T follicular helper cell (primary cell): ENCODE data around the gene ANXA9.

Experiments used
- DNase-seq: peaks from one replicate; pipeline ENCODE4 v3.0.0-alpha.2; 2020; ENCODE audit warnings: low read depth

Gene ANXA9

DNA sequence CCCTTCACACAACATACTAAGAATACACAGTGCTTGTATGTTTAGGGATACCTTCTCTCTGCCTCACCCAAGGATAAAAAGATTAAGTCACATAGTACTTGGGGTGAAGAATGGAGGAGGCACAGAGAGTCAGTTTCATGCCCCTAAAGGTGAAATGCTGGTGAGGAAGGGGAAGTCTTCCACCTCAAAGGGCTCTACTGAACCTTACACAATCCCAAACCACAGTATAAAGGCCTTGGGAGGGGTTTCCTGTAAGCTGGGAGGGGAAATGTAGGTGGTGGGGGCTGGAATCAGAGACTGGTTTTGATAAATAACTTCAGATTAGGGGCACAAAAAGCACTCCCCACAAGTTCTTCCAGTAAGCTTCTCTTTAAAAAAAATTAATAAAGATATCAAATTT lies 21.1 kb downstream of the ANXA9 start:
- no peak for DNase-seq

DNA sequence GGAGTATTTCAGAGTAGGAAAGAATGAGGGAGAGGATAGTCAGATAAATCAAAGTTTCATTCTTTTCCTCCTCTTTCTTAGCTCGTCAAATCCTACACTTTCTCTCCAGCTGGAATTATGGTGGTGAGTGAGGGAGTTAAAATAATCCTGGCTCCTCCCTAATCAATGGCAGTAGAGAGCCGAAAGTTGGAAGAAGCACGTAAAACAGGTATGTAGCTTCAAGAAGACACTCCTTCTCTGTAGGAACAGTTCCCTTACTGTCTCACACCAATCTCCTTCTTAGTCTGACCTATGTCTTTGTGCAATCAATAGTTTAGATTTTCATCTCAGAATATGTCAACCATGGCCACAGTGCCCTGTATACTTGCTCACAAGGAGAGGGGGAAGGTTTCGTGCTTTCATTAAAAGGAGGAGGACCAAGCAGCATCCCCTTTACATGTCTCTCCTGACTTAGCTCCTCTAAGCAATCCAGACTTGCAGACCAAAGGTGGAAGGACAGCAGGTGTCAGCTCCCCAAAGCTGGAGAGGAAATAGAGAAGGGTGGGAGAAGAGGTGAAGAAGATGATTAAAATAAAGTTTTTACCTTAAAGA lies 23.7 kb downstream of the ANXA9 start:
- no peak for DNase-seq

DNA sequence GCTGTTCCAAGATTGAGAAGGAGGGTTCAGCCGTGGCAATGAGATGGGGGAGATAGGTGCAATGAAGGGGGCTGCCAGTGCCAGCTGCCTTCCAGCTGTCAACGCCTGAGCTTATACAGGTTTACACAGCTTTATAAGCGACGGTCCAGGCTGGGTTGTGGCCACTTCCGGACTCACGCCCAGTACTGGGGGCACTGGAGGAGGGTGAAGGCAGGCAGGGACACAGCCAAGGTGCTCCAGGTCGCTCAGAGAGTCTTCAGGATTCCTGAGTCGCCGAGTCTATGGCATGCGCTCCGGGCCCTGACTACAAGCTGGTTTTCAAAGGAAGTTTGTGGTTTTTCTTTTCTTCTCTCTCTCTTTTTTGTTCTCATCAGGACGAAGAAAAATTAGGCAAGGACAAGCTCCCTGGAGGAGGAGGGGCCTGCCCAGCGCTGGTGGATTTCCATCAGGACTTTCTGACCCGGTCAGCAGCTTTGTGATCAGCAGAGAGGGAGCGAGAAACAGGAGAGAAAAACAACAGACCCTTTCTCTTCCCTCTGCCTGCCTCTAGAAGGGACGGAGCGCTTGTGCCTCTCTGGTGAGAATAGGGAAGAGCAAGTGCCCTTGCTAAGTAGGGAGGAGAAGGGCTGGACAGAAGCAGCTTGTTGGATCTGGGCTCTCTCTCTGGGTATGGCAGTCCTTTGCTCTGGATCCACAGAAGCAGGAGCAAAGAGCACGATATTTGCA lies 24.4 kb downstream of the ANXA9 start, which contains the start of gene MINDY1:
MINDY1 (minus strand) TSS at position 576 of the 726 bp plus-strand sequence. CDS start 4,285 bp downstream, outside the sequence.
- DNase-seq: no peak

DNA sequence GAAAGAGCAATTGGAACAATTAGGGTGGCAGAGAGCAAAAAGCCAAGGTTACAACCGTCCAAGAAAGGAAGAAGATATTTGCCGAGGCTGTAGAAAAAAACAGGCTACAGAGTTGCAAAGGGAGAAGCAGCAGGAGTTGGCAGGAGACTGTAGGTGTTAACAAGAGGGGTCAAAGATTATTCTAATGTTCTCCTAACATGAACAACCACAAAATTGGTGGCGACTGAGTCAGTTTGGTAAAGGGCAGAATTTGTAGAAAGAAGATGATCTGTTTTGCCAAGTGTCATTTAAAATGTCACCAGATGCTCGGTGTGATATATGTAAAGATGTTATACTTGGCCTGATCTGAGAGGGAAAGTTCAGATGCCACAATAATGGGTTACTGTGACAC lies 25.8 kb downstream of the ANXA9 start:
- DNase-seq: no peak

DNA sequence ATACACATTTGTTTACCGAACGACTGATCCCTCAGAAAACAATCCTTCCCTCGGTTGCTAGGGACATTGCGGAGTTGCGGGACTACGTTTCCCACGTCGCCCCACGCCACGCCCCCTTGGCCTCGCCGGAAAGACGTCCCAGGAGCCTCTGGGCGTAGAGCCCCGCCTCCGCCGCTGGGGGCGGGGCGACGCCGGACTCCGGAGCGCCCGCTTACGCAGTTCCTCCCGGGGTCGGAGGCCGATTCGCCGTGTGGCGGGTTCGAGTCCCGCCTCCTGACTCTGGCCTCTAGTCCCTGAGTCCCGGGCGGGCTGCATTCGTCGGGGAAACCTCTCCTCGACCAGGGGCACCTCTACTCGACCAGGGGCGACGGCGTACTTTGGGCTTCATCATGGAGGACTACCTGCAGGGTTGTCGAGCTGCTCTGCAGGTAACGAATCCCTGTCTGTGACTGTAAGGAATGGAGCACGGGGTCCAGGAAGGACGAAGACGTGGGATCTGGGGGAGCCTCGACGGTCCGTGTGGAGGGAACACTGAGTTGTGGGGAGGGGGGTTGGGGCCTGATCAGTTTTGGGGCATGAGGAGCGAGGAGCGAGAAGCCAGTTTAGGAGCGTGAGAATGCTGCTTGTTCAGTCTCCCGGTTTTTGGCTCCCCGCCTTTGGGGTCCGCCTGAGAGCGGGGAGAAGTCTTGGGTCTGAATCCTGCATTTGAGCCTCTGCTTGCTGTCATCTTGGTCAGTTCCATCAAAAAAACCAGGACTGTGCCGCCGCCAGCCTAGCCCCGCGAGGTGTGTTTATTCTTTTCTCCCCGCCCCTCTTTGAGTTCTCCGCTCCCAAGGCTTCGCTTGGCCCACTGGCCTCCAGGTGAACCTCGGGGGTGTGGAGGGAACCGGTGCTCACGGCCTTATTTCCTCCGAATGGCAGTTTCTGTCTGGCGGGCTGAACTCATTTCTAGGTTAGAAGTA lies 26.4 kb downstream of the ANXA9 start, which contains the start of gene PRUNE1:
PRUNE1 (plus strand) TSS at position 206 of the 962 bp plus-strand sequence; CDS start at position 390, 184 bp downstream.
- DNase-seq: peak; percentile 95

DNA sequence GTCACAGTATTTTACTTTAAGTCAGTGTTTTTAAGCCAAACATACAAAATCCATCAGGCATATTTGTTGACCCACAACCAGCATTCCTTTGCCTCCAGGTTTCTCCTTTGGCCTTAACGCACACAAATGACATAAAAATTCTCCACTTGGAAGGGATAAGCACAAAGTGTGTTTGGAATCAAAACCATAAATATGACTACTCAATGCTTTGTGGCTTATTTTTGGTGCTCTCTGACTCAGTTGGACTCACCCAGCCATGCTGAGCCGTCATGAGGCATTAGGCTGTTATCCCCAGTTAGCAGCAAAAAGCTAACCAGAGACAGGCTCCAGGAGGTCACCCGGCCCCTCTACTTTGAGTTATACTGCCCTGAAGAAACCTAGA lies 27.1 kb downstream of the ANXA9 start:
- no peak for DNase-seq

DNA sequence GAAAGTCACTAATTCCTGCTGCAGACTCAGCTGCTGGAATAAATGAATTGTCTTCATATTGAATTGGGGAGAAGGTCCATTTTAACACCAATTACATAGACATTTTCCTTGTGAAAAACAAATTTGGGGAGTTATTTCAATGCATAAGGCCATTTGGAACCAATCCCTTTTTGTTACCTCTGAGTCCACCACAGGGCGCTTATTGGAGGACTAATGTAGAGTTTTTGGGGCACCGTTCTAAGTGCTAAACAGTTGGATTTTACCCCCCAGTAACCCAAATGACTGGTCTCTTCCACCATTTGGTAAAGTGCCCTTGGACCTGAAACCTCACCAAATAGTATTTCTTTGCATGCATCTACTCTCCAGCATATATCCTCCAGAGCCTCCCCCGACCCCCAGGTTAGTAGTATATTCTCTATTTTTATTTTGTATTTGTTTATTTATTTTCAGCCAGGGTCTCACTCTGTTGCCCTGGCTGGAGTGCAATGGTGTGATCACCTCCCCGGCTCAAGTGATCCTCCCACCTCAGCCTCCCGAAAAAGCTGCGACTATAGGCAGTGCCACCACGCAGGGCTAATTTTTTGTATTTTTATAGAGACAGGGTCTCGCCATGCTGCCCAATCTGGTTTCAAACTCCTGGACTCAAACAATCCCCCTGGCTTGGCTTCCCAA lies 27.7 kb downstream of the ANXA9 start:
- DNase-seq: no peak

DNA sequence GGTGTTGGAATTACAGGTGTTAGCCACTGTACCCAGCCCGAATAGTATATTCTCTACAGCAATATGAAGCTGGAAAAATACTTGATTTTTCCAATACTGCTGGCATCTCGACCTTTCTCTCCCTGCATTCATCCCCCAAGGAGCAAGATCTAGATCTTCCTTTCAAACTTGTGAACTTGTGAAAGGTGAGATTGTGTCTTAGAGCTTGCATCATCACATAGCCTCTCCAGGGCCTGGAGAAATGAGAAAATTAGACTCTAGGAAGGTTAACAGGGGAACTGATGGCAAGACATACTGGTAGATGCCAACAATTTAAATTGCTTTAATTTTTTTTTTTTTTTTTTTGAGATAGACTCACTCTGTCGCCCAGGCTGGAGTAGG lies 28.2 kb downstream of the ANXA9 start:
- no peak for DNase-seq

DNA sequence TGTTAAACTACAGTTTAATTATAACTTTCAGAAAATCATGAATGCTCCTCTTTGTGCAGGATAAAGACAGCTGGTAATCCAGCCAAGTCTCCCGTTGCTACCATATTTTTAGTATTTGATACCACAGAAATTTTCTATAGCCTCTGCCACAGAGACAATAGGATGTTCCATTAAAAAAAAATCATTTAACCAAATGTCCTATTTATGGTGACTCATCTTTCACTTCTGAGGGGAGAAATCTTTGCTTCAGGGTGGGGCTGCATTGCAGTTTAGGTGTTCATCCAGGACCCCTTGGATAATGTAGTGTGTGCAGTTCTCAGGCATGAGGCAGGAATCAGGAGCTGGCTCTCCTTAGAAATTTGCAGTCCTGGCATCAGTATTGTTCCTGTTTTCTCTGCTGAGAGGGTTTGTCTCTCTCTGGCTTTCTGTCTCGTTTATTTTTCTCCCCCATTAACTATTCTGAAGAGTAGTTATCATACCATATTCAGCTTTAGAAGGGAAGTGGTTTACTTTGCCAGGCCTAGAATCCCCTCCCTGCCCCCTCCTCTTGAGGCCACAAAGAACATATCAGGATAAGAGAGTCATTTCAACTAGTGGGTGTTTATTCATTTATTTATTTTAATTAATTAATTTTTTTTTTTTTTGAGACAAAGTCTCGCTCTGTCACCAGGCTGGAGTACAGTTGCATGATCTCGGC lies 29.2 kb downstream of the ANXA9 start:
- no peak for DNase-seq

DNA sequence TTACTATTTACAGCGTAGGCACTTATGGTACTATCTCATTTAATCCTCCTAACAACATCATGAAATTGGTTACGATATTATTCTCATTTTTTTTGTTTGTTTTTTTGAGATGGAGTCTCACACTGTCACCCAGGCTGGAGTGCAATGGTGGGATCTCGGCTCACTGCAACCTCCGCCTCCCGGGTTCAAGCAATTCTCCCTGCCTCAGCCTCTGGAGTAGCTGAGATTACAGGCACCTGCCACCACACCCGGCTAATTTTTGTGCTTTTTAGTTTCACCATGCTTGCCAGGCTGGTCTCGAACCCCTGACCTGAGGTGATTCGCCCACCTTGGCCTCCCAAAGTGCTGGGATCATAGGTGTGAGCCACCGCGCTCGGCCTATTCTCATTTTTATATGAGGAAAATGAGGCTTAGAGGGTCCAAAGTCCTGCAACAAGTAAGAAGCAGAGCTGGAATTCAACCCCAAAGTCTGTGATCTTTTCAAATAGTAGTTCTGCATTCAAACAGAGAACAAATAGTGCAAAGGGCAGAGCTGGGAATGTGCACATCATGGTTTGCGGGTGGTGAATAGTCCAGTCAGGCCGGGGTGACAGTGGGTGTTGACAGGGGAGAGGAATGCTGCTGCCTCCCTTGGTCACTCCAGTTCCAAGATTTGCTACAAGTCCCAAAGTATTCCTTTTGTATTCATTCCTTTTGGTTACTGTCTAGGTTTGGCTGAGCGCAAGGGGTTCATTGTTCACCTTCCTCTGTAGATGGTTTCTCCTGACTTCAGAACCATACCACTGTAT lies 30.8 kb downstream of the ANXA9 start:
- DNase-seq: no peak

DNA sequence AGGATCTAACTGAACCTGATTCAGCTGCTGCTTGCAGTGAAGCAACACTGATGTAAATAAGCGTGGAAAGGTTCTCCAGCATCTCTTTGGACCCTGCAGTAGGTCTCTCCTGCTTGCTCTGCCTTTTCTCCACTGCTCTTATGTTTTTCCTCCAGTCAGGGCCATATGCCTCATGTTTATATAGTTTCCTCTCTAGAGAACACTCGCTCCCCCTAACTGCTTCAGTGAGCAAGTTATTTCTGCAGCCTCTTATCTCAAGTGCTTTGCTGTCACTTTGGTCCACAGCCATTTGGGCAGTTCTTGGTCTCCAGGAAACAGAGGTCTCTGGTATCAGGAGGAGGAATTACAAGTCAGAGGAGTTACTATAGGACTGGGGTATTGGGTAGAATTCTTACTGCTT lies 31.4 kb downstream of the ANXA9 start:
- no peak for DNase-seq

DNA sequence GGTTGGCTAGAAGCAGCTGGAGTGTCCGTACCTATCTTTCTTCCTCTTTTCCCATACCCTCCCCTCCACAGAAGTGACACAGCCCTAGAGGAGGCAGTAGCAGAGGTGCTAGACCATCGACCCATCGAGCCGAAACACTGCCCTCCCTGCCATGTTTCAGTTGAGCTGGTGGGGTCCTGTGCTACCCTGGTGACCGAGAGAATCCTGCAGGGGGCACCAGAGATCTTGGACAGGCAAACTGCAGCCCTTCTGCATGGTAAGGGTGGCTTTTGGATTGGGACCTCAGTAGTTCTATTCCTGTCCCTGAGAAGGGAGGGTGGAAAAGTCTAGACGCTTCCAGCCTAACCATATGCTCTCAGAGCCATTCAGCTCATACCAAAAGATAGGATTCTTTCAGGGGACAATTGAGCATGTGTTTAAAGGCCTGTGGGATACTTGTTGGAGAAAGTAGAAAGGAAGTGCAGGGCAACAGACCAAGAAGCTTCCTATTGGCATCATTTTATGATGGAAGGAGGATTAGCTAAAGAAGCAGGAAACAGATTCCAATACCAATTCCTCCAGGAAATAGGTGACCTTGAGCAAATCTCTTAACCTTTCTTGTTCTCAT lies 42.6 kb downstream of the ANXA9 start:
- DNase-seq: peak; percentile 79

DNA sequence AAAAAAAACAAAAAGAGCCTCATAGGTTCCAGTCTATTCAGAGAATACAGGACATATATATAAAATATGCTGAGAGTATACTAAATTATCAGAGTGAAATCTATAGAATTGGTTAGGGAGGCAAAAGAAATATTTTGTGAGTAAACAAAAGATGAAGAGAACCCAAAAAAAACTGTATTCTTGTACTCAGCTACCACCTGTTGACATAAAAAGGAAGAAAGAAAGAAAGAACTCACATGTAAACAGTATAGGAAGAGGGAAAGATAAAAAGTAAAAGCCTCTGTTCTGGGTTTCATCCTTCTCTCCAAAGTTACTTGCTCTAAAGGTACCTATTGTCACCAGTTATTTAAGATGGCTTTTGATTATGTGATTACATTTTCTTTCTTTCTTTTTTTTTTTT lies 44.4 kb downstream of the ANXA9 start:
- no peak for DNase-seq

DNA sequence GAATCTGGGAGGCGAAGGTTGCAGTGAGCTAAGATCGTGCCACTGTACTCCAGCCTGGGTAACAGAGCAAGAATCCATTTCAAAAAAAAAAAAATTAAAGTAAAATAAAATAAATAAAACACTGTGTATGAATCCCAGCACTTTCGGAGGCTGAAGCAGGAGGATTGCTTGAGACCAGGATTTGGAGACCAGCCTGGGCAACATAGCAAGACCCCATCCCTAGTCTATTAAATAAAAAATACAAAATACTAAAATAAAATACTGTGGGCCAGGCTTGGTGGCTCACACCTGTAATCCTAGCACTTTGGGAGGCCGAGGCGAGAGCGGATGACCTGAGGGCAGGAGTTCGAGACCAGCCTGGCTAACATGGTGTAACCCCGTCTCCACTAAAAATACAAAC lies 50.1 kb downstream of the ANXA9 start:
- DNase-seq: no peak

DNA sequence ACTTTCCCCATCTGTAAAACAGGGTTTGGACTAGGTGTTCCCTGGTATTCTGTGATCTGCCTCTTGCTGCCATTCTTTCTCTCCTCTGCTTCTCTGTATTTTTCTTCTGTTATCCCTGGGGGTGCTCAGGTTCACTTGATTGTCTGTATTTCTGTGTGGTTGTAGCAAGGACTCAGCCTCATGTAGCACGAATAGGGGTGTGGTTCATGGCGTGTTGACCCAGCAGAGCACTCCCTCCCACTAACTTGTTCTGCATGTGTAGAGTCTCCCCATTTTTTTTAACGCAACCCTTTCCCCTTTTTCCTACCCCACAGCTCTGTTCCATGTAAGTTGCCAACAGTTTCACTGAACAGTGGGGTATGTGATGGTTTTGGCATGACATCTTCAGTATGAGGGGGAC lies 53.1 kb downstream of the ANXA9 start:
- no peak for DNase-seq

DNA sequence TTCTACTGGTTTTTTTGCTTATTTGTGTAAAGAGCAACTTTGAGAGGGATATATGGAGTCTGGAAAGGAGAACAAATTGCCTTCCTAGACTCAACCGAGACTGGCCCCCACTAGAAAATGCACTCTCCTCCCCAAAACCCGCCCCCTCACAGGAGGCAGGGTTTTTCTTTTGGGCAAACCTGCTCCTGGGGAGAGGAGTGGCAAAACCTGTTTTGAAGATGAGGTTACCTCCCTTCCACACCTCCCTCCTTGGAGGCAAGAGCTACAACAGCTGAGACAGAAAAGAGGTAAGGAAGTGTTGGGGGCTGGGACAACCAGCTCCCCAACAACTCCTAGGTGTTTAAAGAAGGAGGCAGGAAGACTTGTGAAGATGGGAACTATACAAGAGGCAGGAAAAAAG lies 54.3 kb downstream of the ANXA9 start, which contains the start of gene BNIPL:
BNIPL (plus strand) TSS at position 231 of the 400 bp plus-strand sequence; CDS start at position 371, 140 bp downstream.
- DNase-seq: no peak

DNA sequence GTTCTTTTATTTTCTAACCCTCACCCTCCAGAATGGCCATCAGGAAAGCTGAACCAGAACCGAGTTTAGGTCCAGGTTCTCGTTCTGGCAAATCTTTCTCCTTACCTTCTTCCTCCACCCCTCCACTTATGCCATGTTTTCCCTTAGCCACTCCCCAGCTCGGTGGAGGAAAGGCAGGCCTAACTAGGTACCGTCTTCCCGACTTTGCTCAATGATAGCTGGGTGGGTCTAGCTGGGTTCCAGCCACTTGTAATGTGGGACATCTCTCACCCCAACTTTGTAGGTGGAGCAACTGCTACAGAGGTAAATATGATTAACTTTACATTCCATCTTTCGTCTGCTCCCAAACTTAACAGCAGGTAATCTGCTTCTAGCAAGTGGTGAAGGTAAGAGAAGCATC lies 54.9 kb downstream of the ANXA9 start:
- no peak for DNase-seq

DNA sequence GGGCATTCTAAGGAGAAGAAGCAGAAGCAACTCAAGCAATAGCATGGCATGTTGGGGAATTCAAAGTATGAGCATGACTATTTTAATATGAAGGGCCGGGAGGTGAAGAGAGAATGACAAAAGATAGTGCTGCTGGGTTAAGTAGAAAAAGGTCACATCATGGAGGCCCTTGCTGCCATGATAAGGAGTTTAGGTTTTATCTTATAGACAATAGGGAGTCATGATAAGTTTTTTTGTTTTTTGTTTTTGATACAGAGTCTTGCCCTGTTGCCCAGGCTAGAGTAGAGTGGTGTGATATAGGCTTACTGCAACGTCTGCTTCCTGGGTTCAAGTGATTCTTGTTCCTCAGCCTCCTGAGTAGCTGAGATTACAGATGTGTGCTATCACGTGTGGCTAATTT lies 57.4 kb downstream of the ANXA9 start:
- no peak for DNase-seq

DNA sequence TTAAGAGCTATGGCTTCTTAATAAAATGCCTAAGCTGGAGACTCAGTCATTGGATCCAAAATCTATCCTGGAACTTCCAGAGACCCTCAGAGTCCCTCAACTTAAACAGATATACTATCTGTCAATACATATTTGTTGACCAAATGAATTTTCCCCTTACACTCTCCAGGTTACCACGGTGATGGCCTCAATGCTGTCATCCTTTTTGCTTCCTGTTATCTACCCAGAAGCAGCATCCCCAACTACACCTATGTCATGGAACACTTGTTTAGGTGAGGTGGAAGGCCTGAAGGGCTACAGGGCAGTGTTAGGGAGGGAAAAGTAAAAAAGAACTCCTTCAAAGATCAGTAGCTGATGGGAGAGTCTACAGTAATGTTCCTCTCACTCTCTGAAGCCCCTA lies 61.1 kb downstream of the ANXA9 start:
- DNase-seq: no peak
